ENCODE results near the gene TM9SF2.
"Not testable (repeated sequence)": the region's sequence is repeated elsewhere in the genome, so short reads cannot be mapped to it uniquely, and the experiment has no call there.

TM9SF2 gene, protein sequence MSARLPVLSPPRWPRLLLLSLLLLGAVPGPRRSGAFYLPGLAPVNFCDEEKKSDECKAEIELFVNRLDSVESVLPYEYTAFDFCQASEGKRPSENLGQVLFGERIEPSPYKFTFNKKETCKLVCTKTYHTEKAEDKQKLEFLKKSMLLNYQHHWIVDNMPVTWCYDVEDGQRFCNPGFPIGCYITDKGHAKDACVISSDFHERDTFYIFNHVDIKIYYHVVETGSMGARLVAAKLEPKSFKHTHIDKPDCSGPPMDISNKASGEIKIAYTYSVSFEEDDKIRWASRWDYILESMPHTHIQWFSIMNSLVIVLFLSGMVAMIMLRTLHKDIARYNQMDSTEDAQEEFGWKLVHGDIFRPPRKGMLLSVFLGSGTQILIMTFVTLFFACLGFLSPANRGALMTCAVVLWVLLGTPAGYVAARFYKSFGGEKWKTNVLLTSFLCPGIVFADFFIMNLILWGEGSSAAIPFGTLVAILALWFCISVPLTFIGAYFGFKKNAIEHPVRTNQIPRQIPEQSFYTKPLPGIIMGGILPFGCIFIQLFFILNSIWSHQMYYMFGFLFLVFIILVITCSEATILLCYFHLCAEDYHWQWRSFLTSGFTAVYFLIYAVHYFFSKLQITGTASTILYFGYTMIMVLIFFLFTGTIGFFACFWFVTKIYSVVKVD

DNA sequence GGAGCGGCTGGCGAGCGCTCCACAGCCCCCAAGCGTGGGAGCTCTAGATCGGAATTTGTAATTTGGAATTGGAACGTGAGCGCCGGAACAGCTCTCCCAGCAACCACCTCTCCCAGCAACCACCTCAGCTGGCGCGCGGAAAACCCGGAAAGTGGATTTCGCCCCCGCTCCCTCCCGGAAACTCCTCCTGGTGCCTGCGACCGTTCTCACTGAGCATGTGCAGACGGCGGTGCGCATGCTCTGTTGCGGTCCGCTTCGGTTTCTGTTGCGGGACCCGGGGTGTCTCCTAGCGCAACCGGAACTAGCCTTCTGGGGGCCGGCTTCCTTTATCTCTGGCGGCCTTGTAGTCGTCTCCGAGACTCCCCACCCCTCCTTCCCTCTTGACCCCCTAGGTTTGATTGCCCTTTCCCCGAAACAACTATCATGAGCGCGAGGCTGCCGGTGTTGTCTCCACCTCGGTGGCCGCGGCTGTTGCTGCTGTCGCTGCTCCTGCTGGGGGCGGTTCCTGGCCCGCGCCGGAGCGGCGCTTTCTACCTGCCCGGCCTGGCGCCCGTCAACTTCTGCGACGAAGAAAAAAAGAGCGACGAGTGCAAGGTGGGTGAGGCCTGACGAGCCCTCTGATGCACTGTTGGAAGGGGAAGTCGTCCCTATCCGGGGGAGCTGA lies at the start of gene TM9SF2:
TSS of gene TM9SF2 (plus strand) at position 289 of the 664 bp plus-strand sequence. CDS start at position 424, 135 bp downstream.
- ATAC-seq = peak; percentile 52 to 57

DNA sequence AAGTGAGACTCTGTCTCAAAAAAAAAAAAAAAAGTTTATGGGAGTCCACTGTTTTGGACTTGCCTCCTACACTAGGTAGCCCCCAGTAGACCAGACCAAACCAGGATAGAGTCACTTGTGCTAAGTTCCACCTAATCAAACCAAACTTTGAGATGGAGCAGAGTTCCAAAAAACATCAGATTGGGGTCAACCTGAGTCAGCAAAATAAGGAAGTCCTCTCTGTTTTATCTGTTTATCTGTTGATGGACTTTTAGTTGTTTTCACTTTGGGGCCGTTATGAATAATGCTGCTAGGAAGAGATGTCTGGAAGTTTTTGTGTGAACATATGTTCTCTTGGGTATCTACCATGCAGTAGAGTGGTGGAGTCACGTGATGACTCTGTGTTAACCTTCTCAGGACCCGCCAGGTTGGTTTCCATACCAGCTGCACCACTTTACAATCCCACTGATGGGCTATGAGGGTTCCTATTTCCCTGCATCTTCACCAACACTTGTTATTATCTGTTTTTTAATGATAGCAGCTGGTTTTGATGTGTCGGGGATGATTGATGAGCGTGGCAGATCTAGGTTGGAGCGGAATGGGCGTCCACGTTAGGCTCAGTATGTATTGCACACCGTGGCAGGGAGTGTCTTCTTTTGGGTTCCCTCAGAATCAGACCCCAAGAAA lies 46.6 kb upstream of the TM9SF2 start:
- ATAC-seq = no peak

DNA sequence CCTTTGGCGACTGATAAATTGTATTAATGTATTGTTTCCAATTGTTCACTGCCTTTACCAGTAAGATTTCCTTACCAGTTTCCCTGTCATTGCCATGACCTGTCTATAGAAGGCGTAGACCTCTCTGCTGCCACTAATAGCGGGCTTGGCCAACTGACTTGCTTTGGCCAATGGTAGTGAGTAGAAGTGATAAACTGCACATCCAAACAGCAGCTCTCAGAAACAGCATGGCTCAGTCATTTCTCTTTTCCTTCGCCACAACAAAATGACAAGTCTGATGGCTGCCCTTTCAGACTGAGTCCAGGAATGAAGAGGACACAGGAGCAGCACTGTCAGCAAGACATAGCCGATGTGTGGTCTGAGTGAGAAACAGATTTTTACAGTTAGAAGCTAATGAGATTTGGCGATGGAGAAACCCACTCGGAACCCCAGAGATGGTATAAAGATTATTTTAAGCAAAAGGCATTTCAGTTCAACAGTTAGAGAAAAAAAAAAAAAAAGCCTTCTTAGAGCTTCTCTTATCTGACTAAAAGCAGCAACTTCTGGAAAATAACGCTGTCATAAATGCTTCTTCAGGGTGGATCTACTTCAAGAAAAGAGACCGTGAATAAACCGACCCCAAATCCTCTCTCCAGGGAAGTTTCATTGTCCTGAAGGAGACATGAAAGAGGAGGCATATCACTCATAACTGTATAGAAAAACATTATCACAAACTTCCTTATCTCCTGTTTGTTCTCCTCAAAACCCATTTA lies 42.0 kb upstream of the TM9SF2 start:
- no peak for ATAC-seq

DNA sequence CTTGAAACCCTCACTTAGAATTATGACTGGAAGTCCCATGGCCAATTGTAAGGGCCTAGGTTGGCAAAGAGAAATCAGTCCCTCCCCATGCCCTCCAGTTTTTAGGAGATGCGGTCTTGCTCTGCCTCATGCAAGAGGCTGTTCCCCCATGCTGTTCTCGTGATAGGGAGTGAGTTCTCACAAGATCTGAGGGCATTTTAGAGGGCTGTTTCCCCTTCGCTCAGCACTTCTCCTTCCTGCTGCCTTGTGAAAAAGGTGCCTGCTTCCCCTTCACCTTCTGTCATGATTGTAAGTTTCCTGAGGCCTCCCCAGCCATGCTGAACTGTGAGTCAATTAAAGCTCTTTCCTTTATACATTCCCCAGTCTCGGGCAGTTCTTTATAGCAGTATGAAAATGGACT lies 40.5 kb upstream of the TM9SF2 start:
- ATAC-seq = not testable (repeated sequence)

DNA sequence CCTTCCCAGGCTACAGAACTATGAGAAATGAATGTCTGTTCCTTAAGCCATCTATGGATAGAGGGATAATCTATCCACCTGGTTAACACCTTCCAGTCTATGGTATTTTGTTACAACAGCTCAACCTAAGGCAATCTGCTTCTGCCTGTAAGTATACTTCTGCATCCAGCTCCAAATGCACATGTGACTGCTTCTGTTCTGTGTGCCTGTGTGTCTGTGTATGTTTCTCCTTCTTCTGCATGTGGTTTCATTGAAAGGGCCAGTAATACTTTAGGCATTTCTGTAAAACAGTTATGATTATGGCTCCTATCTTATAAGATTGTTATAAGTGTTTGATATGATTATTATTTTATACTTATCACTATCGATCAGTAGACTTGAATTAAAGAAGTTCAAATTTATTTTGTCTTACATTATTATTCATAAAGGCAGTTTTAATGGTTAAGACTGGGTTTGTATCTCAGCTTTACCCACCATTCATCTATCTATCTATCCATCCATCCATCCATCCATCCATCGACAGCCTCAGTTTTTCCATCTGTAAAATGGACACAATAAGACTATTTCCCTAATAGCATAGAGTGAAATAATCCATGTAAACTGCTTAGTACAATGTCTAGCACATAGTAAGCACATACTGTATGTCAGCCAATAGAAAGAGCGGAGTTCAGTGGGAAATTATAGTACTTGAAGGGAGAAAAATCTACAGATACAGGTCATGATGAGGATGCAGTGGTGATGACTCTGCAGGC lies 37.5 kb upstream of the TM9SF2 start:
- no peak for ATAC-seq

DNA sequence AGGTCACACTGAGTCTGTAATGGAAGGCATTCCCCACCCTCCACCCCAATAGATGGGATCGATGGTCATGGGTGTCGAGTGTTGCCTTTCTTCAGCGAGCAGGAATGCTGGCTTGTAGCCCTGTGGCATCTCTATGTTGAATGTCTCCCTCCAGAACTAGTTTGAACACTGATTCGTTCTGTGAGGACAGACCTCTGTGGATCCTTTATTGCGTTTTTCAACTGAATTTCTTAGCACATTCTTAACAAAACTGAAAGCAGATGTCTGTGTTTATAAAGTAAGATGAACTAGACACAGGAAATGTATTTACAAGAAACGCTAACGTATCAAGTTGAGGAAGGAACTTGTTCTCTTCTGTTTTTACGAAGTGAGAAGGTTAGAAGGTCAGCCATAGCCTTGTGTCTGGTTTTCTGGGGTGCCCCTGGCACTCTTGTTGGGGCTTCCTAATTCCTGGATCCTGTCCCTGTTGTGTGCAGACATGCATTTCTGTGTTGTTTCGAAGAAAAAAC lies 36.8 kb upstream of the TM9SF2 start:
- ATAC-seq = peak; percentile 63 to 68

DNA sequence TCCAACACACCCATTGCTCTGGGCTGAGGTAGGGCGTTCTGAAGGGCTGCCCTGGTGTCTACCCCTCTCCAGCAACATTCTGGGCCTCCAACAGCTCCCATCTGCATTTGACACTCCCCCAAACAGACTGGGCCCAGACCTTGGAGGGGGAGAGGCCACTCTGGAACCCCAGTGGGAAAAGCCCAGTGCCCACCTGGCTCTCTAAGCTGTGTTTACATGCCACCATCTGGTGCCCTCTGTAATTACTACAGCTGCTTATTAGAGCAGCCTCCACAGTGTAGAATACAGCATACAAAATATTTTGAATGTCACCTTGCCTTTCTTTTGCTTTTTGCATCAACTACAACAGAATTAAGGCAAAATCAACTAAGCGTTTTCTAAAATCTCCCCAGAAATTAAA lies 35.8 kb upstream of the TM9SF2 start:
- peak in 1 of 2 donors; percentile 13 for ATAC-seq

DNA sequence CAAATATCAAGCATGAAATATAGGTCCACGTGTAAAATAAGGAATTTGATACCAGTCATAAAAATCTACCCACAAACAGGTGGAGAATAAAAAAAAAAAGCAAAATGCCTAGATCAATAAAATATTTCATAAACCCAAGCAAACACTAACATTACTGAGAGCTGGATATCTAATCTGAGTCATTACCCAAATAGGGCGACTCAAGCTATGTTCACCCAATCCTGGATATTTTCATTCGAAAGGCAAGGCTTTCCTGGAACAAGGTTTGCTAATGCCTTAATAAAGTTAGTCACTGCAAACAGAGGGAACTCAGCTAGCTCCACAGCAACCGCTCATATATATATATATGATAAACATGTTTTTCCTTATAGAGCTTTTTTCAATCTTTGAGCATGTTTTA lies 33.5 kb upstream of the TM9SF2 start:
- no peak for ATAC-seq

DNA sequence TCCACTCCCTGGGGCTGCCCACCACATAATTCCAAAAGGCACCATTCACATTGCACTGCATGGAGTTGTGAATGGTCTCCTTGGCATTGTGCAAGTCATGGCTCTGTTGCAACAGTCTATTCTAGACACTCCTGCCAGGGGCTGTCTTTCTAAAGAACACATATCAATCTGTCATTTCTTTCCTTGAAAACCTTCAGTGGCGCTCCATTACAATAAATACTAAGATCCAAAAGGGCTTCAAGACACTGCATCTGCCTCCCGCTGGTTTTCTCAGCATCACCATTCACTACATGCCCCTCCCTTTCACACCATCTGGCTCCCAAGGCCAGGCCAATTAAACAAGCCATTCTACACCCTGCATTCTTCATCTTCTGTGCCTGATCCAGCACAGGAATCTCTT lies 32.2 kb upstream of the TM9SF2 start:
- ATAC-seq = no peak

DNA sequence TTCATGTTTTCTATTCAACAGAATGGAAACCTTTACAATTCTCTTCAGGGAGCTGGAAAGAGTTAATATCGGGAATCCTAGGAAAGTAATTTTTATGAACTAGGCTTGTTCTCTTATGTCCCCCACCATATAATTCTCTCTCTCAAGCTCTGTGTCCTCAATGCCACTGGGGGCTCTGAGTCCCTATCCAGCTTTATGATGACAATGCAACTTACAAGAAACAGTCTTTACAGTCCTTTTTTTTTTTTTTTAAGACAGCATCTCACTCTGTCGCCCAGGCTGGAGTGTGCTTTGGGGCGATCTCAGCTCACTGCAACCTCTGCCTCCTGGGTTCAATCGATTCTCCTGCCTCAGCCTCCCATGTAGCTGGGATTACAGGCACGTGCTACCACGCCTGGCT lies 31.2 kb upstream of the TM9SF2 start:
- ATAC-seq = no peak

DNA sequence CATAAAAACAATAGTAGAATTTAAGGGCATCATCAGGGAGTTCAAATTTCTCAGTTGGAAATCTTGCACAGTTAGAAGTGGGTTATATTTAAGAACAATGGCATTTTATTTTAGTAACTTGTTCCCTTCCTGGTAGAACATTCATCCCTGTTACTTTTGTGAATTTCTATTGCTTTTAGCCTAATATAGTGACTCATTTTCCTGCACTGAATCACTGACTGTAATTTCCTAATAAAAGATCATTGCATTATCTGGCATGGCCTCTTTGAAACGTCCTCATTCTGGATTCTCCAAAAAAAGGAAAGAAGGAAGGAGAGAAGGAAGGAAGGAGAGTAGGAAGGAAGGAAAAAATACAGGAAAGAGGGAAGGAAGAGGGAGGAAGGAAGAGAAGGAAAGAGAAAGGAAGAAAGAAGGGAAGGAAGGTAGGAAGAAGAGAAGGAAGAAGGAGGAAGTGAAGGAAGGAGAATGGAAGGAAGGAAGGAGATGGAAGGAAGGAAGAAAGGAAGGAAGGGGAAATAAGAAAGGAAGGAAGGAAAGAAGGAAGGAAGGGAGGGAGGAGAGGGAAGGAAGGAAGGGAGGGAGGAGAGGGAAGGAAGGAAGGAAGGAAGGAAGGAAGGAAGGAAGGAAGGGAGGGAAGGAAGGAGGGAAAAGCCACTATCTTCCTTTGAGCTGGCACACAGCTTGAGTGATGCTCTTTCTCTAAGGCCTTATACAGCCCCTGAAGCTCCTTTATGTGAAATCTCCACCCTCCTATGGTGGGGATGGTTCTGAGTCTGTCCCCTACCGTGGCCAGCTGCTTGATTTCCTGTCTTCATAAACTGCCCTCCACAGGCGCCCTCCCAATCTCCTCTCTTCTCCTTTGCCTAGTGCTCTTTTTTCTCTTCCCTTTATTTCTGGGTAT lies 29.8 kb upstream of the TM9SF2 start:
- ATAC-seq = no peak

DNA sequence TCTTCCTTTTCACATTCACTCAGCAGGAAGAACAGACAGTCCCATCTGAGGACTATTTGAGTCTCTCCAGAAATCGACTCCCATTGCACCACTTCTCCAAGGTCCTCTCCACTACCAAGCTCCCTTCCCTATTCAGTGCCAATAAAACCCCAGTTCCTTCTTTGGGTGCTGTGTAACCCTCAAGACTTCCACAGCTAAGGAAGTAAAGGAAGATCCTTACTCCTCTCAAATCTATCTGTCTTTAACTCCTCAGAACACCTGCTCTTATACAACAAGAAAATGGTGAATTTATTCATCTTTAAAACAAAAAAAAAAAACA lies 29.2 kb upstream of the TM9SF2 start:
- no peak for ATAC-seq

DNA sequence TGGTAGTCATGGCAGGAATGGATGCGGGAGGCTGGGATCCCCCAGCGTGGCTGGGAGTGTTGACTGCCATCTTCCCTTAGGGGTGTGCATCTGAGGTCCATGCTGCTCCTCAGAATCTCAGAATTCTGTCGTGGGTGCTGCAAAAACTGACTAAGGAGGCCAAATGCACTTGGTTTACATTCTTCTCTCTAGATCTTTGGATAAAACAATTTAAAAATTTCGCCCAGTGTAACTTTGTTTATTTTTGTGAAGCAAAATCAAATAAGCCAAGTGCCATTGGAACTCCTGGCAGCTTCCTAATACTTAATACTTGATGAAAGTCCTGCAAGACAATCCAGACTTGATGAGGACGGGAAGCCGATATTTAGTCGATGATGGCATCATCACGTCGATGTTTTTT lies 27.8 kb upstream of the TM9SF2 start:
- no peak for ATAC-seq

DNA sequence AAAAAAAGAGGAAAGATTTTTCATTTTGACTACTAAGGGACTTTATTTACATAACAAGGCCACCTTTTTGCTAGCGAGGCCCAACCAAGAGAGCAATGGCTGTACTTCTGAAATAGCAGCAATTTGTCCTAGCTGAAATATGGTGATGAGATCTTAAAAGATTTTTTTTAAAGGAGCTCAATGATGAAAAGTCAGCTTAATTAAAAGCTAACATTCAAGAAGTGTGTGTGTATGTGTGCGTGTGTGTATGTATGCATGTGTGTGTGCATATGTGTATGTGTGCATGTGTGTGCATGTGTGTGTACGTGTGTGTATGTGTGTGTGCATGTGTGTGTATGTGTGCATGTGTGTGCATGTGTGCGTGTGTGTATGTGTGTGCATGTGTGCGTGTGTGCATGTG lies 24.6 kb upstream of the TM9SF2 start:
- no peak for ATAC-seq

DNA sequence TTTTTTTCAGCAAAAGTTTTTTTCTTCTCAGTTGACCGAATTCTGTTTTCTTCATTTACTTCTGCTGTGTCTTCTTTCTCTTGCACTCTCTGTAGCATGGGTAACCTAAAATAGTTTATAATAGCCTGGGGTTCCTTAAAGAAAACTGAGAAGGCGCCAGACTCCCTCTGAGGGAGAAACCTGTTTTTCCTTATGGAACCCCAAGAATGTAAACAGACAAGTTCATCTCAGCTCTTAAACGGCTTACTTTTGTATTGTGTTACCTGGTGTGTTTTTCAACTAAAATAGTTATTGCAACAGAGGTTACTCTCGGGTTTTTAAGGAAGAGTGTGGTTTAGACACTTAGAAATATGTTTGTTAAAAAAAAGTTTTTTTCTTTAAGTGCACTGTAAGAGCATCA lies 23.8 kb upstream of the TM9SF2 start:
- no peak for ATAC-seq

DNA sequence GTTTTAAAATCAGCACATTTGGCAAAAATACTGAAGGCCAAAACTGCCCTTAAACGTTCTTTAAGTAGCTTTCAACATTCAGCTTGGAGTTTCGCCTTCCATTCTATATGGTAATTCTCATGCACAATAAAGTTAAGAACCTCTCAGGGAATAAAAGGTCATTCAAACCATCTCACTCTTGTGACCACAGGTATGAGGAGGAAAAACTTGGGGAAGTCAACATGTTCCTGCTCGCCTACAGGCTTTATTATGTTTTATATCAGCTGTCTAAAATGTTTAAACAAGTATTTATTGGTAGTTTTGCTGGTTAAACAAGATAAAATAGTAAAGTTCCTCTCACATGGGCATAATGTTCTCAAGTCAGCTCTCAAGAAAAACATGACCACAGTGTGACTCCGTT lies 19.9 kb upstream of the TM9SF2 start:
- no peak for ATAC-seq

DNA sequence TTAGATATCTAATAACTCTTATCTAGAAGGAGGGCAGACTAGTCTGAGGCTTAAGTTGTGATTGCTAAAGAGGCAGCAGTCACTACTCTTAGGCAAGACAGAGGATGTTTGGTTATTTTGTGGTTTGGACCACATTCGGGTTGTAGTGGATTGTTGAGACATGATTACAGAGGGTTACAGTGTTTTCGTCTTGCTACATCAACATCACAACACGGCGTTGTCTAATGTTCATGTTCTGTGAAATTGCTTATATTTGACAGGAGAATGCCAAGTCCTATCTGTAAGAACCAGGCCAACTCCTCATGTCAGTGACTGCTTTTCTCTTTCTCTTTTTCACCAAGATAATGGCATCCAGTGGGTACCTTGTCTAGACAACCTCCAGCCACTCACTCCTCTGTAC lies 16.8 kb upstream of the TM9SF2 start:
- ATAC-seq = peak; percentile 51 to 68

DNA sequence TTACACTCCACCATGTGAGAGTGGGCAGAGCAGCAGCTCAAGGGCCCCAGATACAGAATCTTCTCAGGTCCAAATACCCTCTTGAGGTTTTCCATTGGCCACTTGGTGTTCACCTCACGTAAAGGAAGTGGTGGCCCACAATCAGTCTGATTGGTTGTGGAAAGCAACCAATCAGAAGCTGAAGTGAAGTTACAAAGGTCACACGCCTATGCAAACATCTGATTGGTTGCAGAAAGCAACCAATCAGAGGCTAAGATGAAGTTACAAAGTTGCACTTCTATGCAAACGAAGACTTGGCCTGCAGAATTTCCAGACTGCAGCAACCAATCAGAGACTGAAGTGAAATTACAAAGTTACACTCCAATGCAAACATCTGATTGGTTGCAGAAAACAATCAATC lies 14.3 kb upstream of the TM9SF2 start:
- no peak for ATAC-seq

DNA sequence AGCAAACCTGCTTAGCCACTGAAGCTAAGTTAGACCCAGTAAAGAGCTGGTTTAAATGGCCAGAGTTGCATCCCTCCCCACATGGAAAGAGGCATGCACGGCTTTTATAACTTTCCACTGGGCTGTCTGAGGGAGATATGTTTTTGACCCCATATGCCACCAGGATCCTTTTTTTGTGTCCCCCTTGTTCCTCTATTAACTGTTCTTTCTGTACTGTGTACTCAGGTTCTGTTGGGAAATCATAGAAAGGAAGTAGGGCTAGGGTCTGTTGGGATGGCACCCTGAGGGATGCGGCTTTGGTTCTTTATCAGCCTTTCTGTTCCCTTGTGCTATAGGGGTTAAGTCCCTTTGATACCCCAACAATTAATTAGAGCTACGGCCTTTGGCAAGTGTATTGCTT lies 12.2 kb upstream of the TM9SF2 start:
- no peak for ATAC-seq

DNA sequence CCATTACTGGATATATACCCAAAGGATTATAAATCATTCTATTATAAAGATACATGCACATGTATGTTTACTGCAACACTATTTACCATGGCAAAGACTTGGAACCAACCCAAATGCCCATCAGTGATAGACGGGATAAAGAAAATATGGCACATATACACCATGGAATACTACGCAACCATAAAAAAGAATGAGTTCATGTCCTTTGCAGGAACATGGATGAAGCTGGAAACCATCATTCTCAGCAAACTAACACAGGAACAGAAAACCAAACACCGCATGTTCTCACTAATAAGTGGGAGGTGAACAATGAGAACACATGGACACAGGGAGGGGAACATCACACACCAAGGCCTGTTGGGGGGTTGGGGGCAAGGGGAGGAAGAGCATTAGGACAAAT lies 9.5 kb upstream of the TM9SF2 start:
- ATAC-seq = not testable (repeated sequence)

Measured in activated CD4-positive, CD25-positive, alpha-beta regulatory T cell treated with anti-CD3 and anti-CD28 coated beads, Interleukin-2, amount 50 U/mL, for 24 hours (primary cell).